Measurements from ENCODE around the gene RAB15.

Gene RAB15

DNA sequence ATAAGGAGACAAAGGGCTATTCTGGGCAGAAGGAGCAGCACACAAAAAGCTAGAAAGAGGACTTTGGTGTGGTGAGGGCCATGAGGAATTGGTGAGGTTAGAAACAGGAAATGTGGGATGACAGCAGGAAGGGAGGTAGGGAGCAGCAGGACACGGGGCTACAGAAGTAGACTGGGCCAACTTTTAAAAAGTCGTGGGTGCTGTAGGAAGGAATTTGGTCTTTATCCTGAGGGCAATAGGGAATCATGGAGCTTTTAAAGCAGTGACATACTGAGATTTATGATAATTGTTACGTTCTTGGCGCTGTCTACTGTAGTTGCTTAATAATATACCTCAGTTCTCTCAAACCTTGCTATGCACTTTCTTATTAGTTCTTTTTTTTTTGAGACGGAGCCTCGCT lies 66.1 kb downstream of the RAB15 start:
- DNase-seq: no peak

DNA sequence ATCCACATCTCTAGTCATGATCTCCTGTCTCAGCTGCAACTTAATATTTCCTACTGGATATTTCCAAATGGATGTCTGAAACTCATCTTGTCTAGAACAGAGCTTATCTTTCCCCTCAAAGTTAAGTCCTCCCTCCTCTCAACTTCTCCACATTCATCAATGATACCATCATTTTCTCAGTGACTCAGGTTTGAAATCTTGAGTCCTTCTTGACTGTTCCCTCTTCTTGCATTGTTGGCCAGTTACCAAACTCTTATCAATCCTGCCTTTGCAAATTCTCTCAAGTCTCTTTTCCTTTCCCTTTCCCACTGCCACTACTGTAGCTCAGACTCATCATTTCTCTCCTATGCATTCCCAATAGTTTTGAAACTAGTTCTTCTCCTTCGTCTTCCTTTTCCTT lies 72.2 kb downstream of the RAB15 start:
- DNase-seq: no peak

Measured in C1 segment of cervical spinal cord (tissue), 14 donors.